HG03039 (cell line): ENCODE data around the gene SYTL2.
"Not testable (repeated sequence)": the region's sequence is repeated elsewhere in the genome, so short reads cannot be mapped to it uniquely, and the experiment has no call there.

Experiments used
- ATAC-seq: cut with Tn5 transposase; IDR thresholded peaks from one replicate; pipeline ENCODE4 v1.9.1; 2021; ENCODE audit warnings: mild to moderate bottlenecking, moderate library complexity; ENCODE audit not compliant: unreplicated experiment

SYTL2 gene, protein sequence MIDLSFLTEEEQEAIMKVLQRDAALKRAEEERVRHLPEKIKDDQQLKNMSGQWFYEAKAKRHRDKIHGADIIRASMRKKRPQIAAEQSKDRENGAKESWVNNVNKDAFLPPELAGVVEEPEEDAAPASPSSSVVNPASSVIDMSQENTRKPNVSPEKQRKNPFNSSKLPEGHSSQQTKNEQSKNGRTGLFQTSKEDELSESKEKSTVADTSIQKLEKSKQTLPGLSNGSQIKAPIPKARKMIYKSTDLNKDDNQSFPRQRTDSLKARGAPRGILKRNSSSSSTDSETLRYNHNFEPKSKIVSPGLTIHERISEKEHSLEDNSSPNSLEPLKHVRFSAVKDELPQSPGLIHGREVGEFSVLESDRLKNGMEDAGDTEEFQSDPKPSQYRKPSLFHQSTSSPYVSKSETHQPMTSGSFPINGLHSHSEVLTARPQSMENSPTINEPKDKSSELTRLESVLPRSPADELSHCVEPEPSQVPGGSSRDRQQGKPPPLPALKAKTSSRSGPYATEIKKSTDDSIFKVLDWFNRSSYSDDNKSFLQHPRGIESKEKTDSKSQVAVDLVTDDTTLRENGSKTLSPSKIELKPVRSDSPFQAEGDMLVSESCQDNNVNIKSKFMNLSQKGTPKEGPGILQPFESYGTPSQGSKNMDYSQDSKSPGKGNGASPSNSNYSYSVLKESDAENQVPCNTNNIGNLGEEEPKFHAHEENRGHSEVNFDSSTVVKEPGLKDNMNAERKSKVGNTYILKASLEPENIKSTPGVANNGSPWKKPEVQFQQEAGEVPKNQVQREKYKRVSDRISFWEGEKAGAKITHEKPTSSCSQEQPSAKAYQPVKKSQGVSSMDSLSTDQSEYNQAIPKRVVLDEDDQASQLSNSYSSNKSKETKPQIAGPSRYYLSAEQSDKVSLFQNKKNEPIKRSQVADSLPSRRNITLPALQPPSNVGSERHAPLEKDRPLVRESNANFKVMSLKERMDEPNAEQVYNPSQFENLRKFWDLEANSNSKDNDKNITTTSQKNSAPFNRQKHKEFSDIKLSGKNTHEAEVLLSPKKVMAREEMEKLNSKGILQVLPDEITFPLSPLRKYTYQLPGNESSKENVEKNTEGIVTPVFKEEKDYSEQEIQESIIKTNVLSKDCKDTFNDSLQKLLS (N-terminal part only)

DNA sequence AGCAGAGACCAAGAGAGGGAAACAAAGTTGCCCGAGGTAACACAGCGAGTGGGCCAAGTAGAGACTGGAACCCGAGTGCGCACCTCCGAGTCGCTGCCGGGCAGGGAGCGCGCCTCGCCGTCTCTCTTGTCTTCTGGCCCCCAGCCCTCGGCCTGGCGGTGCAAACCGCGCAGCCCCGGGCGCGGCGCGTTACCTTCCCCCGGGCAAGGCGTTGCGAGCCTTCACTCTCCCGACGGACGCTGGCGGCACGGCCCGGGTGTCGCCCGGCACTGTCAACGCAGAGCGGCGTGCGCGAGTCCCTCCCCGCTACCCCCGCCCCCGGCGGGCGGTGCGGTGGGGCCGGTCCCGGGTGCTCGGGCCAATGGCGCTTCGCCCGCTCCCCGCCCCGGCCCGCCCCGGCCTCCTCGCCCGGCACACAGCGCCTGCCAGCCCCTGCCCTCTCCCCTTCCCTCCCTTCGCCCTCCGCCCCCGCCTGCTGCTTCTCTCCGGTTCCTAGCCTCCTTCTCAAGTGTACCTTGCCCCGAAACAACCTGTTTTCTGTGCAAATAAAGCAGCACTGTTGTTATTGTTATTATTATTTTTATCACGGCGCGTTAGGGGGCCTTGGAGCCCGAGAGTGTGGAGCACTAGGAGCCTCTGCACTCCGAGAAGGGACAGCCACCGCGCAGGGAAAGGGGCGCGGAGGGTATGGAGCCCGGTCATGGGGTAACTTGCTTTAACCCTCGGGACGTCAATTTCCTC lies at the start of gene SYTL2:
Gene SYTL2 (minus strand): TSS at position 271 of the 741 bp plus-strand sequence. CDS start 53,416 bp downstream, outside the sequence.
- ATAC-seq: peak; percentile 84

DNA sequence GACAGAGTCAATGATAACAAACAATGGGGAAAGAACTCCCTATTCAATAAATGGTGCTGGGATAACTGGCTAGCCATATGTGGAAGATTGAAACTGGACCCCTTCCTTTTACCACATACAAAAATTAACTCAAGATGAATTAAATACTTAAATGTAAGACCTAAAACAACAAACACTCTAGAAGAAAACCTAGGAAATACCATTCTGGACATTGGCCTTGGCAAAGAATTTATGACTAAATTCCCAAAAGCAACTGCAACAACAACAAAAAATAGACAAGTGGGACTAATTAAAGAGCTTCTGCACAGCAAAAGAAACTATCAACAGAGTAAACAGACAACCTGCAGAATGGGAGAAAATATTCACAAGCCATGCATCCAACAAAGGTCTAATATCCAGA lies 48.6 kb upstream of the SYTL2 start:
- ATAC-seq: not testable (repeated sequence)

DNA sequence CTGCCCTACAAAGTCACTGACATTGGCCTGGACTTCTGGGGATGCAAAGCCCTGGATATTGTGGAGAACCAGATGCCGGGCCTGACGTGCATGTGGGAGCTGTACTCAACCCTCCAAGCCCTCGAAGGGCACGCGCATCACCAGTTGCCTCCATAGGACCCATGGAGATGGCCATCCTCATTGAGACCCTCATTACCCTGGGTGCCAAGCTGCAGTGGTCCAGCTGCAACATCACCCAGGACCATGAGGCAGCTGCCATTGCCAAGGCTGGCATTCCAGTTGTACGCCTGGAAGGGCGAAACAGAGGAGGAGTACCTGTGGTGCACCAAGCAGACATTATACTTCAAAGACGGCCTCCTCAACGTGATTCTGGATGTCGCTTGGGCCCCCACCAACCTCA lies 46.2 kb upstream of the SYTL2 start:
- ATAC-seq: no peak

DNA sequence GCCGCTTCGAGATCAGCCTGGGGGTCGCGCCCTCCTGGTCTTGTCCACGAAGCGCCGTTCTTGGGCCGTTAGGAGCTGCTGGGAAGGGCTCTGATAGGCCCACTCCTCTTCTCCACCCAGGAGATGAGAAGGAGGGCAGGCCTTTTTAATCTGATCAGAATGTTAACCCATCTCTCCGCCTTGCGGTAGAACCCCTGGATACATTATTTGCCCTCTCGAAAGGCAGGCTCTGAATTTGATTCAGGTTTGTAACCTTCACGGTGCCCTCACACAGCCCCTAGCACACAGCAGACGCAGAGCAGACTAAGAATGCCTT lies 44.4 kb upstream of the SYTL2 start, which contains the start of gene CCDC83:
Gene CCDC83 (plus strand): TSS at position 43 of the 316 bp plus-strand sequence. CDS start 9,741 bp downstream, outside the sequence.
- ATAC-seq: no peak

DNA sequence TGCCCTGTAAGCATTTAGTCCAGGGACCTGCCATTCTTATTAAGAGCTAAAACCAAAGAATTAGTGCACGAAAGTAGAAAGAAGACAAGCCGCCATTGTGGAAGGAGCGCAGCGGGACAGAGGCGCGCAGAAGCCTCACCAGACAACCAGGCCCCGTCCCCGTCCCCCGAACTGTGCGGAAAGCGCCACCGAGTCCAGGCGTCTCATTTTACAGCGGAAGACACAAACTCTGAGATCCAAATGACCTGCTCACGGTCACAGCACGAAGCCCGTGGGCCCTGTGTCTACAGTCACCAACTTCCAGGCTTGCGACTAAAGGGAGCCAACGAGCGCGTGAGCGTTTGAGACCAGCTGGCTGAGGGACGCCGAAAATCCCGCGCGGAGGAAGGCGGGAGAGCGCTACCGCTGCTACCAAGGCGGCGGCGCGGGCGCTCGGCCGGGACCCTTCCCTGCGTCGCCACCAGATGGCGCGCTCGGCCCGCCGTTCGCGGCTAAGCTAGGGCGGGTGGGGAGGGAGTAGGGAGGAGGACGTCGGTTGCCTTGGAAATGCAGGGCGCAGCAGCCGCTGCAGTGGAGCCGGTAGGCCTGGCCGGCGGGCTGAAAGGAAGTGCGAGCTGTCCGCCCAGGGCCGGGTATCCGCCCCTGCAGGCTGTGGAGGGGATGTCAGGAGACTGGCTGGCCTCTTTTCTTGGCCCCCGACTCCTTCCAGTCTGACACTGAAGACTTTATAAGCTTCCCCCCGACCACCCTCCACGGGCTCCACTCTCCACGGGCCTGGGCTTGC lies 43.8 kb upstream of the SYTL2 start:
- peak; percentile 100 for ATAC-seq

DNA sequence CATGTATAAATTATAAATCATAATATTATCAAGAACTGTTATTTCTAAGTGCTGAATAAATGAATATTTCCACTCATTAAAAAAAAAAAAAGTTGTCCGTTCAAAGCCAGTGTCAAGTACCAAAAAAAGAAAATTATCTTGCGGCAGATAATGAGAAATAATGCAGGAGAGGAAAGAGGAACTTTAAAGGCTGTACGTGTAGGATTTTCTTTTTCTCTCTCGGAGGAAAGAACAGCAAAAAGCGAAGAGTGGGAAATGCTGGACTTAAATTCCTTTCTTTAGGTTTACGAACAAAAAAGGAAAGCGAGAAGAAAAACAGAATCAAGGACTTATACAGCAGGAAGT lies 43.2 kb upstream of the SYTL2 start:
- no peak for ATAC-seq

DNA sequence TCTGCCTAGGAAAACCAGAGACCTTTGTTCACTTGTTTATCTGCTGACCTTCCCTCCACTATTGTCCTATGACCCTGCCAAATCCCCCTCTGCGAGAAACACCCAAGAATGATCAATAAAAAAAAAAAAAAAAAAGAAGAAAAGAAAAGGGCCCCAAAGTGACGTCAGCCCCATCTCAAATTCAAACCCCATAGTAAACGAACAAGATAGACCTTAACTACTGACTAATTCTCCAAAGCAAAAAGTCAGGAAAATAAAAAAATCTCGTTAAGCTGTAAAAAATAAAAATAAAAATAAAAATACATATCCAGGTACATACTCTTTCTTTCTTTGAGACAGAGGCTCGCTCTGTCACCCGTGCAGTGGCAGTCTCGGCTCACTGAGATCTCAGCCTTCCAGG lies 42.6 kb upstream of the SYTL2 start:
- not testable (repeated sequence) for ATAC-seq

DNA sequence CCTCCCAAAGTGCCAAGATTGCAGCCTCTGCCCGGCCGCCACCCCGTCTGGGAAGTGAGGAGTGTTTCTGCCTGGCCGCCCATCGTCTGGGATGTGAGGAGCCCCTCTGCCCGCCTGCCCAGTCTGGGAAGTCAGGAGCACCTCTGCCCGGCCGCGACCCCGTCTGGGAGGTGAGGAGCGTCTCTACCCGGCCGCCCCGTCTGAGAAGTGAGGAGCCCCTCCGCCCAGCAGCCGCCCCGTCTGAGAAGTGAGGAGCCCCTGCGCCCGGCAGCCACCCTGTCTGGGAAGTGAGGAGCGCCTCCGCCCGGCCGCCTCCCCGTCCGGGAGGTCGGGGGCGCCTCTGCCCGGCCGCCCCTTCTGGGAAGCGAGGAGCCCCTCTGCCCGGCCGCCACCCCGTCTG lies 41.8 kb upstream of the SYTL2 start:
- ATAC-seq: not testable (repeated sequence)

DNA sequence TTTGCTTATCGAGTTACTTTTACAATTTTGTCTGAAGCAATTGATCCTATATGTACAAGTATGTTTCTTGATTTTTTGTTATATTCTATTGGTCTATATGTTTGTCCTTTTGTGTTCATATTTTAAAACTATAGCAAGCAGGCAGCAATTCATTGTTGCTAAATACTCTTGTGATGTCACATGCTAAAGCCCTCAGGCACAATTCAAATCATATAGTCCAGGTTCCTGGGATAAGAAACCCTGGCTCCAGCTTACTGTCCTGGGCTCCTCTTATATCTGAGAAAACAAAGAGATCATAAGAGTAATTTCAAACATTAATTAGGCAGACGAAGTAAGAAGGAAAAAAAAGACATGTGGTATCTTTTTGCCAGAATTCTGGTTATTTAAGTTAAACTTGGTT lies 37.6 kb upstream of the SYTL2 start:
- no peak for ATAC-seq

DNA sequence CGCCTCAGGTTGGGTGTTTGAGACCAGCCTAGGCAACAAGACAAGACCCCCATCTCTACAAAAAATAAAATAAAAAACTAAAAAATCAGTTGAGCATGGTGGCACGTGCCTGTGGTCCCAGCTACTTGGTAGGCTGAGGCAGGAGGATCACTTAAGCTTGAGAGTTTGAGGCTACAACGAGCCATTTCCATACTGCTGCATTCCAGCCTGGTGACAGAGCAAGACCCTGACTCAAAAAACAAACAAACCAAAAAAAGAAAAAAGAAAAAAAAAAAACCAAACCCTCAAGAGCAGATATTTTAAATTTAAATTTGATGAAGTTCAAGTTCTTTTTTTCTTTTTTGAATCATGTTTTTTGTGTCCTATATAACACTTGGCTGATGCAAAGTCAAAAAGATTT lies 37.1 kb upstream of the SYTL2 start:
- no peak for ATAC-seq

DNA sequence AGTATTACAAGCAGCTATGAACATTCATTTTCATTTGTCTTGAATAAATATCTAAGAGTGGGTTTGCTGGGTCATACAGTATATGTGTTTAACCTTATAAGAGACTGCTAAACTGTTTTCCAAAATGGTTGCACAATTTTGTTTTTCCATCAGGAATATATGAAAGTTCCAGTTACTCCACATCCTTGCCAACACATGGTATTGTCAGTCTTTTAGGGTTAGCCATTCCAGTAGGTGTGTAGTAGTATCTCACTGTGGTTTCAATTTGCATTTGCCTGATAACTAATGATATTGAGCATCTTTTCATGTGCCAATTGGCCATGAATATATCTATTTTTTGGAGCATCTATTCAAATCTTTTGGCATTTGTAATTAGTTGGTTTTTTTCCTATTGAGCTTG lies 36.5 kb upstream of the SYTL2 start:
- no peak for ATAC-seq

DNA sequence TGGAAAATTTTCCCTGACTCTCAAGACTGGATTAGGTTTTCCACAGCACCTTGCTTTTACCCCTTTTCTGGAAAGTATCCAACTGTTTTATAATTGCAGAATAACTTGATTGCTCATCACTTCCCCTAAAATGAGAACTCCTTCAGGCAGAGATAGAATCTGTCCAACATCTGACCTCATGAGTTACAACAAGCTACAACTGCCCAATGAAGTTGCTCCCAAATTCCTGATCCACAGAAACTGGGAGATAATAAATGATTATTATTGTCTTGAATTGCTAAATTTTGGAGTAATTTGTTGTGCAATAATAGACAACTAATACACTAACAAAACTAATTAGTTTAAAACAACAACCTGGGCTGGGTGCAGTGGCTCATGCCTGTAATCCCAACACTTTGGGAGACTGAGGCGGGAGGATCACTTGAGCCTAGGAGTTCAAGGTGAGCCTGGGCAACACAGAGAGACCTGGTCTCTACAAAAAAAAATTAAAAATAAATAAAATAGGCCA lies 34.2 kb upstream of the SYTL2 start:
- ATAC-seq: no peak

DNA sequence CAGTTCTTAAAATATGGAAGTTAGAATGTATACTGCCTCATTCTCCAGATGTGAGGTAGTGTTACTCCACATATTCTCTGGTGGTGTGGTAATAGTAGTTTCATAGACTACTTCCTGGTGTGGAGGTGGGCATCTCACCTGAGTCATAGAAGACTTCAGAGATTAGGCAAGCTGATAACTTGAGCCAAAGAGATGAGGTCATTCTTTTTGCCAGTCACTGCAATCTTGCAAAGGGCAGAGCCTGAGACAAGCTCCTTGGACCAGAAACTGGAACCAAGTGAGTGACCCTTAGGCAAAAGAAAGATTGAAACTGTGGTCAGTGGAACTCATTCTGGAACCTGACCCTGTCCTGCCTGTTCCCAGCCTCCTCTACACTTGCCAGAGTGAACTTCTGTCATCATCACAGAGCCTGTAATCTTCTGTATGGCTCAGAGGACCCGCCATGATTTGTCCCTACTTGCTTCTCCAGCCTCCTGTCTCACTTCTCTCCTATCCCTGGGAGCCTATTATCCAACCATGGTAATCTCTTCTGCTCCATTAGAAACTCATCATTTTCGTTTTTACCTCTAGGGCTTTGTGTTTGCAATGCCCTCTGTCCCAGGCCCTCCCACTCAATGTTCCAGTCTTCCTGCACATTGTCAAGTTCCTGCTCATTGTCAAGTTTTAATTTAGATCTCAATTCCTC lies 33.6 kb upstream of the SYTL2 start:
- ATAC-seq: no peak

DNA sequence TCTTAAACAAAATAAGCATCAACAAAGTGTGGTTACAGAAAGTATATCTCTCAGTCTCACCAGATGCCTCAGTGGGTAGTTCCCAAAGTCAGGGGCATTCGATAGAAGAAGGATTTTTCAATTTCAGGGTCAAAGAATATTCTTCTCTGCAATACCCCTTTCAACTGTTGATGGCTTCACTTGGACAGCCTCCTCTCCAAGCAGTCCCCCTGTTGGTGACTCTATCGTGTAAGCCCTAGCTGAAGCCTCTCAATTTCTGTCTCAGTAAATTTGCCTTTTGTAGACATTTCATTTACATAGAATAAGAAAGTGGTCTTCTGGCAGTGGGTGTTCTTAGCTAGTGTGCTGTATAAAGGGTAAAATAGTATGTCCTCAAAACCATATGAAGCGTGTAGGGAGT lies 33.0 kb upstream of the SYTL2 start:
- no peak for ATAC-seq

DNA sequence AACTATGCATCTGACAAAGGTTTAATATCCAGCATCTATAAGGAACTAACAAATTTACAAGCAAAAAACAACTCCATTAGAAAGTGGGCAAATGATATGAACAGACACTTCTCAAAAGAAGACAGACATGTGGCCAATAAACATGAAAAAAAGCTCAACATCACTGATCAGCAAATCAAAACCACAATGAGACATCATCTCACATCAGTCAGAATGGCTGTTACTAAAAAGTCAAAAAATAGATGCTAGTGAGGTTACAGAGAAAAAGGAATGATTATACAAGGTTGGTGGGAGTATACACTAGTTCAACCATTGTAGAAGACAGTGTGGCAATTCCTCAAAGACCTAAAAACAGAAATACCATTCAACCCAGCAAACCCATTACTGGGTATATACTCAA lies 30.0 kb upstream of the SYTL2 start:
- not testable (repeated sequence) for ATAC-seq

DNA sequence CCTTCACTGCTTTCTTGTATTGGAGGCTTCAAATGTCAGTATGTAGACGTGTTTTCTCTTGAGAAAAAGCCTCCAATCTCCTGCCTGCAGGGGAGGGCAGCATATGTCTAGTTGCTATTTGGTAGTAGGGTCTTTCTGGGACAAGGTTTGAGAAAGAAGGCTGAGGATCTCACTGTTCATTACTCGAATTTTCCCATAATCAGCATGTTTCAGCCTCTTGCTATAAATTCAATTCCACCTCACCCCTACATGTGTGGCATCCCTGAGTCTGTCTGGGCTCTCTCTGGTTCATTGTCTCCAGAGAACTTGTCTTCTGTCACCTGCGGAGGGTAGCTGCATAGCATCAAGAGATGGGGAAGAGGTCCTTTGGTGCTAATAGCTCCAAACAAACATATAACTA lies 24.8 kb upstream of the SYTL2 start:
- no peak for ATAC-seq

DNA sequence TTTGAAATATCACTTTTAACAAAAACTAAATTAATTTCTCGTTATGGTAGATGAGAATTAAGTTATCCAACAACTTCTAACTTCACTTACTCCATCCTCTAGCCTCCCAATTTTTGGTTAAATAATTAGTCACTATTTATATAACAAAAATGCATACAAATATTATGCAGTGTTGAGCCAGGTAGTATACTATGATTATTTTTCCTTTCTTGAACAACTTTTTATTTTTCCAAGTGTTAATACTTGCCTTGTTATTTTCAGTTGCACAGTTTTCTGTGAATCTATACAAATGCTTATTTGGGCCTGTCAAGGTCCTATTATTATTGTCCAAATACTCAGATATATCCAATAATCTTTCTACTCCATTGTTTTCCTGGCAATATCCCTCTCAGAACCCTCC lies 24.3 kb upstream of the SYTL2 start:
- ATAC-seq: no peak

DNA sequence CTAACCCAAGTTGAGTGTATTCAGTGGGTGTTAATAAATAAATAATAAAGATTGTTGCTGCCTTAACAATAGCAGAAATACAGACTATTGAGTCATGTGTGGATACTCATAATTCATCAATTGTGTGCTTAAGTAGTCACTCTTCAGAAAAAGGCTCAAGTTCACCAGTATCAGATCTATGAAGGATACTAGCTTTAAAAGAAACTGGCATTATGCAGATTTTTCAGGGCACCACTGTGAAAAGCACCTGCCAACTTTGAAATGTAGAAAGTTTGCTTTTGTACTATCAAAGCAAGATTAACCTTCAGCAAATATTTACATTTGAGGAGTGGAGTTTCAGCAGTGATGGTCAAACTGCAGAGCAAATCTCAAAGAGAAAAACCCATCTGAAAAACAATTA lies 20.1 kb upstream of the SYTL2 start:
- ATAC-seq: no peak

DNA sequence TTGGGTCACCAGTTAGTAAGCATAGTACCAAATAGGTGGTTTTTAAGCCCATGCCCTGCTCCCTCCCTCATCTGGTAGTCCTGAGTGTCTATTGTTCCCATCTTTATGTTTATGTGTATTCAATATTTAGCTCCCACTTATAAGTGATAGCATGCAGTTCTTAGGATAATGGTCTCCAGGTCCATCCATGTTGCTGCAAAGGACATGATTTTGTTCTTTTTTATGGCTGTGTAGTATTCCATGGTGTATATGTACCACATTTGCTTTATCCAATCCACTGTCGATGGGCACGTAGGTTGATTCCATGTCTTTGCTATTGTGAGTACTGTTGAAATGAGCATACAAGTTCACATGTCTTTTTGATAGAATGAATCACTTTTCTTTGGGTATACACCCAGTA lies 18.2 kb upstream of the SYTL2 start:
- ATAC-seq: no peak
